Measurements from ENCODE around the gene IL17C.

DNA sequence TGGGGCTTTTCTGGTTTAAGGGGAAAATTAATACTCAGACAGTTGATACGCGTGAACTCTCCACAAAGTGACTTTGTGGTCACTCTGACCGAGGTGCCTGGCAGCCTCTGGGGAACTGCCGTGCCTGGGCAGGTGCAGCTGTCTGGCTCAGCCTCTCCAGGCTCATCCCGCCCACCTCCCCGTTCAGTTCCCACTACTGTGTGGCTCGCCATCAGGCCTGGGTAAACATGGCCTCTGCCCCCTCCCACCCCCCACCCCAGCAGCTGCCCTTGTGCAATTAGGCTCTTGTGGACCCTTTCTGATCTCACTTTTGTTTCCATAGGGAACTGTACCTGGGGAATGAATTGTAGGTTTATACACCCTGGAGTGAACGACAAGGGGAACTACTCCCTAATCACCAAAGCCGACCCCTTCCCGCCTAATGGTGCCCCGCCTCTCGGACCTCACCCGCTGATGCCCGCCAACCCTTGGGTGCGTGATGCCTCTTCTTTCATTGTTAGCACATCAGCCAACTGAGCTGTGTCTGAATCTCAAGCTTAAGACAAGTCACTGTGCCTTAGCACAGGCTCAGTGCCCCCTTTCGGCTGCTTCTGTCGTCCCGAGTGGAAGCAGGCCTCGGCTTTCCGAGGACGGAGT, 40.4 kb upstream of the IL17C start:
- TF ChIP-seq, protein P1, sequence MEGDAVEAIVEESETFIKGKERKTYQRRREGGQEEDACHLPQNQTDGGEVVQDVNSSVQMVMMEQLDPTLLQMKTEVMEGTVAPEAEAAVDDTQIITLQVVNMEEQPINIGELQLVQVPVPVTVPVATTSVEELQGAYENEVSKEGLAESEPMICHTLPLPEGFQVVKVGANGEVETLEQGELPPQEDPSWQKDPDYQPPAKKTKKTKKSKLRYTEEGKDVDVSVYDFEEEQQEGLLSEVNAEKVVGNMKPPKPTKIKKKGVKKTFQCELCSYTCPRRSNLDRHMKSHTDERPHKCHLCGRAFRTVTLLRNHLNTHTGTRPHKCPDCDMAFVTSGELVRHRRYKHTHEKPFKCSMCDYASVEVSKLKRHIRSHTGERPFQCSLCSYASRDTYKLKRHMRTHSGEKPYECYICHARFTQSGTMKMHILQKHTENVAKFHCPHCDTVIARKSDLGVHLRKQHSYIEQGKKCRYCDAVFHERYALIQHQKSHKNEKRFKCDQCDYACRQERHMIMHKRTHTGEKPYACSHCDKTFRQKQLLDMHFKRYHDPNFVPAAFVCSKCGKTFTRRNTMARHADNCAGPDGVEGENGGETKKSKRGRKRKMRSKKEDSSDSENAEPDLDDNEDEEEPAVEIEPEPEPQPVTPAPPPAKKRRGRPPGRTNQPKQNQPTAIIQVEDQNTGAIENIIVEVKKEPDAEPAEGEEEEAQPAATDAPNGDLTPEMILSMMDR (IDR thresholded peaks at IDR 0.05; ENCODE audit: insufficient read depth, low read length, poor library complexity, severe bottlenecking) = no peak
- no peak for TF ChIP-seq EZH2phosphoT487 (conservative IDR thresholded peaks at IDR 0.05; ENCODE audit: low read length)

Data from SU-DHL-6 (cell line).